Endodermal cell (in vitro differentiated cells): ENCODE measurements around the gene CNST. TPM values are rescaled to one million over a fixed set of nuclear protein-coding genes. Genes with fewer than 3 reads are reported as not detected.

ENCODE experiments used
- DNase-seq: peaks from one replicate; pipeline ENCODE4 v3.0.0-alpha.2; 2017
- H3K27ac ChIP-seq: 2 replicates; pipeline ENCODE4 v1.5.1; 2013; ENCODE audit warnings: mild to moderate bottlenecking, low read depth, low read length, moderate library complexity
- H3K27me3 ChIP-seq: 2 replicates; pipeline ENCODE4 v1.6.1; 2013; ENCODE audit warnings: mild to moderate bottlenecking, low read length, moderate library complexity; ENCODE audit not compliant: insufficient read depth, control insufficient read depth, poor library complexity, severe bottlenecking
- H3K36me3 ChIP-seq: 2 replicates; pipeline ENCODE4 v1.7.0; 2013; ENCODE audit warnings: mild to moderate bottlenecking, low read length, moderate library complexity; ENCODE audit not compliant: control insufficient read depth, insufficient read depth
- H3K4me1 ChIP-seq: one replicate; pipeline ENCODE4 v1.7.0; 2013; ENCODE audit warnings: low read length; ENCODE audit not compliant: control insufficient read depth, insufficient read depth
- H3K4me3 ChIP-seq: 2 replicates; pipeline ENCODE4 v1.5.1; 2013; ENCODE audit warnings: mild to moderate bottlenecking, low read length, moderate library complexity
- H3K9ac ChIP-seq: 2 replicates; pipeline ENCODE4 v1.6.1; 2013; ENCODE audit warnings: mild to moderate bottlenecking, low read length, moderate library complexity; ENCODE audit not compliant: poor library complexity, severe bottlenecking; ENCODE audit errors: extremely low read depth
- H3K9me3 ChIP-seq: 2 replicates; pipeline ENCODE4 v1.6.1; 2013; ENCODE audit warnings: mild to moderate bottlenecking, low read length, moderate library complexity; ENCODE audit not compliant: control insufficient read depth
- H3K27ac Mint-ChIP-seq: 2 replicates; pipeline ENCODE4 v1.8.0; 2020; ENCODE audit warnings: mixed read lengths
- H3K27me3 Mint-ChIP-seq: 2 replicates; pipeline ENCODE4 v1.8.0; 2021; ENCODE audit warnings: mild to moderate bottlenecking, mixed read lengths; ENCODE audit not compliant: insufficient read depth
- H3K36me3 Mint-ChIP-seq: 2 replicates; pipeline ENCODE4 v1.8.0; 2020; ENCODE audit warnings: low read depth, mixed read lengths
- H3K4me1 Mint-ChIP-seq: 2 replicates; pipeline ENCODE4 v1.8.0; 2020; ENCODE audit warnings: mixed read lengths
- H3K4me3 Mint-ChIP-seq: 2 replicates; pipeline ENCODE4 v1.8.0; 2020; ENCODE audit warnings: mild to moderate bottlenecking, moderate library complexity, mixed read lengths
- H3K9me3 Mint-ChIP-seq: 2 replicates; pipeline ENCODE4 v1.8.0; 2020; ENCODE audit warnings: mild to moderate bottlenecking, mixed read lengths
- whole genome bisulfite sequencing, 2 experiments: methylation state at CpG; one replicate each; pipeline versions ENCODE4 v1.1.5 to v1.1.7; 2013; ENCODE audit warnings: missing lambda C conversion rate in 2 of 2, mixed read lengths in 1 of 2; ENCODE audit not compliant: insufficient coverage in 1 of 2, insufficient read length in 1 of 2; 5-methylcytosine and 5-hydroxymethylcytosine counted together
- total RNA-seq, 2 donors: library from RNA; stranded (reverse); fragmentation: NEBNext Ultra II Directional in 1 of 2; extraction: Animal tissue kit (Norgen Biotek cat#: 25700) in 1 of 2; gene quantifications; 2 replicates in 1 of 2; 3 replicates in 1 of 2; pipeline ENCODE4 v1.2.1, GENCODE V29; 2021
- TF ChIP-seq, protein P1 (sequence below): fragments of 200-600 bp; sonication (generic); conservative IDR thresholded peaks from 2 replicates; pipeline ENCODE4 v1.5.0; 2021; ENCODE audit warnings: antibody characterized with exemption, mild to moderate bottlenecking

CNST gene
- total RNA-seq, 2 donors from 2014 or later, result 14.7 to 20.3 TPM

DNA sequence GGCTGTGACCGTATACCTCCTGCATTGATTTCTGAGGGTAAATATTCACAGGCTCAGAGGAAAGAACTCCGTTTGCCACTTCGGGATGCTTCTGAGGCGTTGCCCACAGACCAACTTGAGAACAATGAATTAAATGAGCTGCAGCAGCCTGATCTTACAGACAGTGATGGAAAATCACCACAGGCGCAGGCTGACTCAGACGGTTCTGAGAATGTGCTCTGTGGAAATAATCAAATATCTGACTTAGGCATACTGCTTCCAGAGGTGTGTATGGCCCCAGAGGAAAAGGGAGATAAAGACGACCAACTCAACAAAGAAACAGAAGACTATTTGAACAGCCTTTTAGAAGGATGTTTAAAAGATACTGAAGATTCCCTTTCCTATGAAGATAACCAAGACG lies 81.3 kb downstream of the CNST start:
- Mint-ChIP-seq H3K27ac (no peak overlapping the region), H3K4me3 (no peak overlapping the region), H3K27me3 (no peaks in the 10 kb centered on the region), H3K36me3 (peaks cover 43% of the 10 kb centered on the region), H3K4me1 (no peaks in the 10 kb centered on the region), H3K9me3 (peaks cover 4% of the 10 kb centered on the region)
- Histone ChIP-seq H3K9ac (no peak overlapping the region), H3K36me3 (peaks cover 23% of the 10 kb centered on the region), H3K27ac (no peak overlapping the region), H3K27me3 (no peaks in the 10 kb centered on the region), H3K4me1 (no peaks in the 10 kb centered on the region), H3K4me3 (no peak overlapping the region), H3K9me3 (no peaks in the 10 kb centered on the region)
- 91 to 93% methylated on average over 6 to 8 of the region's 8 CpGs for WGBS, 2 experiments
- TF ChIP-seq, protein P1, sequence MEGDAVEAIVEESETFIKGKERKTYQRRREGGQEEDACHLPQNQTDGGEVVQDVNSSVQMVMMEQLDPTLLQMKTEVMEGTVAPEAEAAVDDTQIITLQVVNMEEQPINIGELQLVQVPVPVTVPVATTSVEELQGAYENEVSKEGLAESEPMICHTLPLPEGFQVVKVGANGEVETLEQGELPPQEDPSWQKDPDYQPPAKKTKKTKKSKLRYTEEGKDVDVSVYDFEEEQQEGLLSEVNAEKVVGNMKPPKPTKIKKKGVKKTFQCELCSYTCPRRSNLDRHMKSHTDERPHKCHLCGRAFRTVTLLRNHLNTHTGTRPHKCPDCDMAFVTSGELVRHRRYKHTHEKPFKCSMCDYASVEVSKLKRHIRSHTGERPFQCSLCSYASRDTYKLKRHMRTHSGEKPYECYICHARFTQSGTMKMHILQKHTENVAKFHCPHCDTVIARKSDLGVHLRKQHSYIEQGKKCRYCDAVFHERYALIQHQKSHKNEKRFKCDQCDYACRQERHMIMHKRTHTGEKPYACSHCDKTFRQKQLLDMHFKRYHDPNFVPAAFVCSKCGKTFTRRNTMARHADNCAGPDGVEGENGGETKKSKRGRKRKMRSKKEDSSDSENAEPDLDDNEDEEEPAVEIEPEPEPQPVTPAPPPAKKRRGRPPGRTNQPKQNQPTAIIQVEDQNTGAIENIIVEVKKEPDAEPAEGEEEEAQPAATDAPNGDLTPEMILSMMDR, result no peak
- DNase-seq, result no peak

DNA sequence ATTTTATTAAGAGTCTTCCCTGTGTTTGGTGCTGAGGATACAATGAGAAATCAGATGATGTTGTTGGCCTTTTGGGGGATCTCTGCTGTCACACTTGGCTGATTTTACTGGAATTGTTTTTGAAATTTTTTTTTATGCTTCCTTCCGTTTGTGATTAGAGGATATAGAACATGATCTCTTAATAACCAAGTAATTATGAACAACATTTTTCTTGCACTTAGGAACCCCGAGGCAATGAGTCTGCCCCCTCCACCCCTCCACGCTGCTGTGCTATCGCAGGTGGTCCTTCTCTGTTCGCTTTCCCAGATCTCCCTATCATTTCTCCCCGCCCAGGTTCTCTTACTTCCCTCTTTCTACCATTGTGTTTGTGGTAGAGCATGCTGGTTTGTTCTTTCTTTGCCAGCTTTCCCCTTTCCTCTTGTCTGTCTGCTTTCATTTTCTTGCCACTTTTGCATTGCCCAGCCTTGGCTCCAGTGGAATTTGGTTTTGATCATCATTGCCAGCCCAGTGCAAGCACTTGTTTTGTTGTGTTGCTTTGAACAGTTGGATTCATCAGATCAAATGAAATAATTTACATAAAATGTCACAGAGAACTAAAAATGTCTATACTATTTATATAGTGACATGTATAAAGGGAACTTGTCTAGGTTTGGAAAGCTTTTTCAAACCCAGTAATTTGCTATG lies 84.9 kb downstream of the CNST start:
- H3K27ac Mint-ChIP-seq, result no peak overlapping the region
- H3K4me1 Mint-ChIP-seq, result no peaks in the 10 kb centered on the region
- TF ChIP-seq, protein P1, result no peak

DNA sequence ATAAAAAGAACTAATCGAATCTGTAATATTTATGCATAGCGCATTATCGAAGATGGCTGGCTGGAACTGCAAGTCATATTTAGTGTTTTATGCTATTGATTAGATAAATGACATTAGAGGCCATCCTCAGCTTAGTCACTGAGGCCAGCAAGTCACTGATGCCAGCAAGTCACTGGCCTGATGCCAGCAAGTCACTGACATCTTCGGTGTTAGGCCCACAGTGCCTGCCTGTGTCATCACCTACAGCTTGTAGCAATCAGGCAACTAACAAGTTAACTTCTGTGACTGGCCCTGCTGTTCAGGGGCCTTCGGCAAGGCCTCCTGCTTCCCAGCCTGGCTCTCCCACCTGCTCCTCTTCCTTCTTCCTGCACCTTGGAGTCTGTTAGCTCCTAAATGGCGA lies 92.3 kb downstream of the CNST start:
- Mint-ChIP-seq H3K9me3 (no peaks in the 10 kb centered on the region), H3K36me3 (peaks cover 21% of the 10 kb centered on the region), H3K27me3 (no peaks in the 10 kb centered on the region), H3K4me1 (peaks cover 2% of the 10 kb centered on the region), H3K4me3 (no peak overlapping the region), H3K27ac (no peak overlapping the region)
- Histone ChIP-seq H3K4me3 (no peak overlapping the region), H3K27ac (no peak overlapping the region), H3K9me3 (no peaks in the 10 kb centered on the region), H3K9ac (no peak overlapping the region), H3K36me3 (peaks cover 4% of the 10 kb centered on the region), H3K4me1 (no peaks in the 10 kb centered on the region), H3K27me3 (no peaks in the 10 kb centered on the region)
- no peak for DNase-seq
- WGBS, 2 experiments, result 92 to 100% methylated on average over 4 to 6 of the region's 6 CpGs
- TF ChIP-seq, protein P1, result no peak

More for the DNA sequence above, 84.9 kb downstream of the CNST start:
- Histone ChIP-seq H3K27me3 (no peaks in the 10 kb centered on the region), H3K27ac (no peak overlapping the region), H3K4me1 (no peaks in the 10 kb centered on the region), H3K9me3 (no peaks in the 10 kb centered on the region), H3K36me3 (peaks cover 17% of the 10 kb centered on the region), H3K9ac (no peak overlapping the region), H3K4me3 (no peak overlapping the region)
- Mint-ChIP-seq H3K4me3 (no peak overlapping the region), H3K36me3 (peaks cover 23% of the 10 kb centered on the region), H3K9me3 (no peaks in the 10 kb centered on the region), H3K27me3 (no peaks in the 10 kb centered on the region)
- DNase-seq, result no peak
- WGBS, 2 experiments, result 99 to 100% methylated on average over 4 to 5 of the region's 6 CpGs
